IMR-90 (cell line): Measurements from ENCODE around the gene IRAK3. TPM values are rescaled to one million over a fixed set of nuclear protein-coding genes. Genes with fewer than 3 reads are reported as not detected.

ENCODE experiments used
- ATAC-seq: fragments of 200-7000 bp; cut with Tn5 transposase; 2 replicates; pipeline ENCODE4 v1.9.1; 2020; ENCODE audit warnings: low read depth, mild to moderate bottlenecking, moderate library complexity
- BruUV-seq: library from RNA; stranded (reverse); fragments of 400-500 nt; replicated peaks from 2 replicates; lab custom pipeline; 2021; lab: Mats Ljungman, UMichigan
- CTCF ChIA-PET: fragments of 300-600 bp; formaldehyde crosslinking; extraction: SDS; loops from one replicate; lab custom pipeline; 2021; ENCODE audit warnings: antibody characterized with exemption; lab: Yijun Ruan, JAX
- POLR2A ChIA-PET: fragments of 300-600 bp; sonication (Branson Sonifier 250); formaldehyde crosslinking; loops from one replicate; lab custom pipeline; 2022; ENCODE audit warnings: antibody characterized with exemption; ENCODE audit not compliant: unreplicated experiment; lab: Charles Lee
- DNase-seq: peaks from one replicate; pipeline ENCODE4 v3.0.0; 2013
- H2AFZ ChIP-seq: replicated peaks from 2 replicates; pipeline ENCODE3; 2013; ENCODE audit warnings: low read length, mild to moderate bottlenecking; ENCODE audit not compliant: poor library complexity
- H2AK5ac ChIP-seq: 2 replicates; pipeline ENCODE4 v1.6.1; 2013; ENCODE audit warnings: low read depth, low read length, inconsistent platforms
- H2AK9ac ChIP-seq: replicated peaks from 2 replicates; pipeline ENCODE3; 2013; ENCODE audit warnings: mild to moderate bottlenecking, low read depth, low read length, moderate library complexity; ENCODE audit not compliant: poor library complexity
- H2BK120ac ChIP-seq: 2 replicates; pipeline ENCODE4 v1.6.1; 2013; ENCODE audit warnings: low read depth, low read length, inconsistent platforms
- H2BK15ac ChIP-seq: 3 replicates; pipeline ENCODE4 v1.6.1; 2013; ENCODE audit warnings: low read depth, low read length, inconsistent platforms
- H2BK20ac ChIP-seq: 2 replicates; pipeline ENCODE4 v1.6.1; 2013; ENCODE audit warnings: low read depth, mild to moderate bottlenecking, inconsistent platforms, low read length, moderate library complexity
- H2BK5ac ChIP-seq: 2 replicates; pipeline ENCODE4 v1.6.1; 2013; ENCODE audit warnings: mild to moderate bottlenecking, low read depth, low read length, inconsistent platforms; ENCODE audit not compliant: poor library complexity, severe bottlenecking
- H3K14ac ChIP-seq: replicated peaks from 2 replicates; pipeline ENCODE4 v1.6.1; 2013; ENCODE audit warnings: low read depth, low read length, inconsistent platforms
- H3K18ac ChIP-seq: 2 replicates; pipeline ENCODE4 v1.6.1; 2013; ENCODE audit warnings: low read depth, low read length, control low read depth
- H3K23ac ChIP-seq: 2 replicates; pipeline ENCODE4 v1.6.1; 2013; ENCODE audit warnings: low read depth, low read length, inconsistent platforms
- H3K27ac ChIP-seq: 2 replicates; pipeline ENCODE4 v1.5.1; 2013; ENCODE audit warnings: mild to moderate bottlenecking, control low read depth, low read length; ENCODE audit not compliant: insufficient read depth
- H3K27me3 ChIP-seq: 2 replicates; pipeline ENCODE4 v1.6.1; 2013; ENCODE audit warnings: low read length; ENCODE audit not compliant: control insufficient read depth, insufficient read depth
- H3K36me3 ChIP-seq: 2 replicates; pipeline ENCODE4 v1.6.1; 2013; ENCODE audit warnings: low read length, mixed read lengths; ENCODE audit not compliant: control insufficient read depth, insufficient read depth
- H3K4ac ChIP-seq: 2 replicates; pipeline ENCODE4 v1.6.1; 2013; ENCODE audit warnings: low read depth, low read length, inconsistent platforms
- H3K4me1 ChIP-seq: 2 replicates; pipeline ENCODE4 v1.6.1; 2013; ENCODE audit warnings: low read length, mixed read lengths; ENCODE audit not compliant: control insufficient read depth, insufficient read depth
- H3K4me2 ChIP-seq: 2 replicates; pipeline ENCODE4 v1.6.1; 2013; ENCODE audit warnings: low read depth, mild to moderate bottlenecking, control low read depth, low read length, moderate library complexity
- H3K4me3 ChIP-seq: 2 replicates; pipeline ENCODE4 v1.5.1; 2013; ENCODE audit warnings: low read depth, mild to moderate bottlenecking, control low read depth, low read length, moderate library complexity; ENCODE audit not compliant: insufficient read depth
- H3K56ac ChIP-seq: 2 replicates; pipeline ENCODE4 v1.6.1; 2013; ENCODE audit warnings: low read length, inconsistent platforms; ENCODE audit not compliant: insufficient read depth; ENCODE audit errors: extremely low read depth
- H3K79me1 ChIP-seq, 2 experiments: 2 replicates each; pipeline ENCODE4 v1.6.1; 2013; ENCODE audit warnings: low read length in 2 of 2, inconsistent platforms in 1 of 2, low read depth in 1 of 2
- H3K9ac ChIP-seq: 2 replicates; pipeline ENCODE4 v1.6.1; 2013; ENCODE audit warnings: low read depth, low read length, control low read depth
- H3K9me1 ChIP-seq: 2 replicates; pipeline ENCODE4 v1.6.1; 2013; ENCODE audit warnings: low read length, inconsistent platforms; ENCODE audit not compliant: insufficient read depth
- H3K9me3 ChIP-seq: 2 replicates; pipeline ENCODE4 v1.6.1; 2013; ENCODE audit warnings: low read length; ENCODE audit not compliant: control insufficient read depth, insufficient read depth
- H4K20me1 ChIP-seq: 2 replicates; pipeline ENCODE4 v1.6.1; 2013; ENCODE audit warnings: low read length, inconsistent platforms; ENCODE audit not compliant: insufficient read depth
- H4K5ac ChIP-seq: 2 replicates; pipeline ENCODE4 v1.6.1; 2013; ENCODE audit warnings: mild to moderate bottlenecking, low read depth, low read length, control low read depth
- H4K8ac ChIP-seq, 2 experiments: 2 replicates each; pipeline ENCODE4 v1.6.1; 2013; ENCODE audit warnings: low read depth in 2 of 2, low read length in 2 of 2, control low read depth in 1 of 2, inconsistent platforms in 1 of 2
- H4K91ac ChIP-seq: 2 replicates; pipeline ENCODE4 v1.6.1; 2013; ENCODE audit warnings: low read depth, low read length, inconsistent platforms; ENCODE audit not compliant: insufficient read depth
- BHLHE40 ChIP-seq: fragments of 150-350 bp; IDR thresholded peaks from 2 replicates; pipeline ENCODE4 v1.6.1; 2016; ENCODE audit warnings: mild to moderate bottlenecking, low read depth, low read length
- CHD1 ChIP-seq: IDR thresholded peaks from 2 replicates; pipeline ENCODE4 v1.6.1; 2012; ENCODE audit warnings: low read depth, low read length, improper control_type of control experiment
- MAFK ChIP-seq: IDR thresholded peaks from 2 replicates; pipeline ENCODE4 v1.6.1; 2012; ENCODE audit warnings: low read depth, low read length, improper control_type of control experiment
- MAZ ChIP-seq: IDR thresholded peaks from 2 replicates; pipeline ENCODE4 v1.6.1; 2012; ENCODE audit warnings: low read depth, mild to moderate bottlenecking, low read length, improper control_type of control experiment, moderate library complexity, borderline replicate concordance
- POLR2A ChIP-seq: IDR thresholded peaks from 2 replicates; pipeline ENCODE4 v1.6.1; 2012; ENCODE audit warnings: mild to moderate bottlenecking, low read depth, low read length
- RAD21 ChIP-seq: IDR thresholded peaks from 2 replicates; pipeline ENCODE4 v1.6.1; 2012; ENCODE audit warnings: low read length, improper control_type of control experiment
- RFX5 ChIP-seq: IDR thresholded peaks from 2 replicates; pipeline ENCODE4 v1.8.0; 2012; ENCODE audit warnings: low read depth, mild to moderate bottlenecking, low read length, moderate library complexity
- WGBS, 2 experiments: methylation state at CpG; one replicate each; pipeline versions ENCODE4 v1.1.5 to v1.1.7; 2013; ENCODE audit warnings: missing lambda C conversion rate in 2 of 2; ENCODE audit not compliant: insufficient read length in 1 of 2; ENCODE audit errors: extremely low coverage in 2 of 2; 5-methylcytosine and 5-hydroxymethylcytosine counted together
- dilution Hi-C: fragments of 300-500 bp; cut with HindIII; formaldehyde crosslinking; loops from one replicate; pipeline ENCODE4 v1.14.3; 2018; ENCODE audit warnings: low sequenced_read_pairs; ENCODE audit not compliant: unreplicated experiment
- in situ Hi-C: fragments of 300-500 bp; cut with MboI; formaldehyde crosslinking; loops from 3 replicates; pipeline ENCODE4 v1.14.3; 2019; ENCODE audit warnings: low sequenced_read_pairs, inconsistent platforms, mixed read lengths
- intact Hi-C: fragments of 100-400 bp; cut with micrococcal nuclease; formaldehyde crosslinking; loops from 2 replicates; pipeline ENCODE4 v1.10.0; 2022
- polyA plus RNA-seq, 3 experiments: library from polyadenylated mRNA; depleted of rRNA; stranded (reverse); fragments of >200 nt; gene quantifications; 2 replicates each; pipeline ENCODE4 v1.2.3, GENCODE V29; 2012; ENCODE audit warnings: low replicate concordance in 1 of 3
- total RNA-seq: library from RNA; depleted of rRNA; stranded (reverse); fragments of >200 nt; gene quantifications from 2 replicates; pipeline ENCODE4 v1.2.3, GENCODE V29; 2012

IRAK3 gene
- total and polyA plus RNA-seq, 2 of the 4 experiments (the other 2 are of a cell fraction), result 0.53 to 0.72 TPM

GRCh38 chr12:66269142-66269541 is 80.1 kb downstream of the IRAK3 start:
- no CpG with 5 or more reads among the region's 6 CpGs for WGBS, 2 experiments
- in situ Hi-C loops, result no loop called here
- TF ChIP-seq RAD21 (no peak), POLR2A (no peak), BHLHE40 (no peak), MAFK (no peak), MAZ (no peak), CHD1 (no peak), RFX5 (no peak)
- ChIA-PET CTCF (interaction anchor here (0.6 to 2.3 kb wide), 10 partner anchors 9 to 423 kb away, joined by 3 to 14 read pairs (median 4); no protein-coding TSS in a partner anchor), POLR2A (no interaction called here)
- H3K4me1 ChIP-seq, result no peaks in the 10 kb centered on the region
- no peak overlapping the region for H3K4ac ChIP-seq
- no peak overlapping the region for H3K14ac ChIP-seq
- H3K9ac ChIP-seq, result no peak overlapping the region
- H2BK20ac ChIP-seq, result no peak overlapping the region
- dilution Hi-C loops, result no loop called here
- no peak for ATAC-seq
- H4K91ac ChIP-seq, result no peak overlapping the region
- no peak for DNase-seq
- no peak overlapping the region for H4K5ac ChIP-seq
- H2BK5ac ChIP-seq, result no peak overlapping the region
- H4K20me1 ChIP-seq, result no peaks in the 10 kb centered on the region
- H2AK9ac ChIP-seq, result no peak overlapping the region
- intact Hi-C loops, result loop anchor here (1.0 to 2.0 kb wide), 2 partner anchors 140 to 426 kb away; no protein-coding TSS in a partner anchor
- no peak overlapping the region for H2AK5ac ChIP-seq
- H3K18ac ChIP-seq, result no peak overlapping the region
- H3K9me1 ChIP-seq, result no peaks in the 10 kb centered on the region
- no peak overlapping the region for H3K4me3 ChIP-seq
- no peak overlapping the region for H3K4me2 ChIP-seq
- H2BK15ac ChIP-seq, result no peak overlapping the region
- H3K23ac ChIP-seq, result no peak overlapping the region
- no peak overlapping the region for H3K56ac ChIP-seq
- no peak overlapping the region for H4K8ac ChIP-seq
- H2BK120ac ChIP-seq, result no peak overlapping the region
- H3K9me3 ChIP-seq, result no peaks in the 10 kb centered on the region
- no peak overlapping the region for H2AFZ ChIP-seq
- H3K27ac ChIP-seq, result no peak overlapping the region
- H3K36me3 ChIP-seq, result no peaks in the 10 kb centered on the region
- peaks cover 15% of the 10 kb centered on the region for H3K27me3 ChIP-seq
- BruUV-seq, result no TSS peak
- no peaks in the 10 kb centered on the region for H3K79me1 ChIP-seq
